Left ventricle myocardium inferior (tissue), 1 donor: Measurements from ENCODE around the gene GAB2. TPM values are rescaled to one million over a fixed set of nuclear protein-coding genes. Genes with fewer than 3 reads are reported as not detected.
"Not testable (repeated sequence)": the region's sequence is repeated elsewhere in the genome, so short reads cannot be mapped to it uniquely, and the experiment has no call there.

Source experiments
- DNase-seq: peaks from one replicate; pipeline ENCODE4 v3.0.0-alpha.2; 2020
- H3K27ac ChIP-seq: fragments of 200-600 bp; replicated peaks from 2 replicates; pipeline ENCODE4 v1.8.0; 2021
- H3K27me3 ChIP-seq: fragments of 200-600 bp; 2 replicates; pipeline ENCODE4 v1.8.0; 2021; ENCODE audit warnings: low read depth
- H3K36me3 ChIP-seq: fragments of 200-600 bp; 2 replicates; pipeline ENCODE4 v1.8.0; 2021
- H3K4me1 ChIP-seq: fragments of 200-600 bp; 2 replicates; pipeline ENCODE4 v1.8.0; 2021
- H3K4me3 ChIP-seq: fragments of 200-600 bp; 2 replicates; pipeline ENCODE4 v1.8.0; 2021; ENCODE audit warnings: mild to moderate bottlenecking, moderate library complexity
- H3K9me3 ChIP-seq: fragments of 200-600 bp; replicated peaks from 2 replicates; pipeline ENCODE4 v1.8.0; 2021
- CTCF ChIP-seq: fragments of 200-600 bp; IDR thresholded peaks from 2 replicates; pipeline ENCODE4 v1.8.0; 2021; ENCODE audit warnings: antibody characterized with exemption, mild to moderate bottlenecking, borderline replicate concordance
- intact Hi-C: fragments of 100-400 bp; cut with micrococcal nuclease; formaldehyde crosslinking; loops from one replicate; pipeline ENCODE4 v1.11.0; 2022
- long read RNA-seq: library from polyadenylated mRNA; unstranded; transcript quantifications from one replicate; pipeline ENCODE4 v2.0.0, GENCODE V29; 2021
- total RNA-seq: library from RNA; stranded (reverse); fragmentation: NEBNext Ultra II Directional; extraction: Animal tissue kit (Norgen Biotek cat#: 25700); gene quantifications from one replicate; pipeline ENCODE4 v1.2.1, GENCODE V29; 2021
- donor health status: DM: no; HTN: yes; CAD: no; lungs with severe emphysema.

GAB2 gene
- total RNA-seq: 27.4 TPM
- long read RNA-seq, partial matches to known transcripts: 1 of 11 reads
- long read RNA-seq, other reads (novel, unspliced or antisense): 10 of 11 reads

GRCh38 chr11:78417175-78417887, at the start of gene GAB2:
Gene GAB2, minus strand, starts transcription at chr11:78417820. Its CDS starts 100 bp downstream, at chr11:78417720.
- Histone ChIP-seq H3K27me3 (no peaks in the 10 kb centered on the region), H3K4me3 (peak within 1 kb of the TSS; percentile 95), H3K36me3 (no peaks in the 10 kb centered on the region), H3K9me3 (no peaks in the 10 kb centered on the region), H3K27ac (peak within 1 kb of the TSS; percentile 98), H3K4me1 (peaks cover 55% of the 10 kb centered on the region)
- TF ChIP-seq CTCF: no peak
- intact Hi-C loops: loop anchor here (10.0 kb wide), 2 partner anchors 147 to 163 kb away; no protein-coding TSS in a partner anchor
- DNase-seq: no peak

- H3K4me3 ChIP-seq: no peak overlapping the region
- H3K27ac ChIP-seq: no peak overlapping the region
- peaks cover 3% of the 10 kb centered on the region for H3K9me3 ChIP-seq
- no peak for DNase-seq
- no peaks in the 10 kb centered on the region for H3K27me3 ChIP-seq
- H3K36me3 ChIP-seq: peaks cover 36% of the 10 kb centered on the region
- no peaks in the 10 kb centered on the region for H3K4me1 ChIP-seq
- no peak for TF ChIP-seq CTCF
- intact Hi-C loops: no loop called here
Observed at GRCh38 chr11:78467370-78467769, 49.8 kb upstream of the GAB2 start.

GRCh38 chr11:78465169-78465942, 47.7 kb upstream of the GAB2 start:
- DNase-seq: no peak
- no peak for TF ChIP-seq CTCF
- H3K27ac ChIP-seq: no peak overlapping the region

GRCh38 chr11:78464787-78465168, 47.2 kb upstream of the GAB2 start:
- DNase-seq, intact Hi-C loops, H3K4me1 ChIP-seq, H3K9me3 ChIP-seq, H3K27me3 ChIP-seq, H3K27ac ChIP-seq, H3K4me3 ChIP-seq: not testable (repeated sequence)
- peaks cover 52% of the 10 kb centered on the region for H3K36me3 ChIP-seq

More at GRCh38 chr11:78465169-78465942, 47.7 kb upstream of the GAB2 start:
- Histone ChIP-seq H3K9me3 (no peaks in the 10 kb centered on the region), H3K4me1 (no peaks in the 10 kb centered on the region), H3K27me3 (no peaks in the 10 kb centered on the region), H3K4me3 (no peak overlapping the region), H3K36me3 (peaks cover 47% of the 10 kb centered on the region)
- intact Hi-C loops: no loop called here

GRCh38 chr11:78460471-78460870, 42.9 kb upstream of the GAB2 start:
- TF ChIP-seq CTCF: no peak
- intact Hi-C loops: no loop called here
- no peak for DNase-seq
- H3K9me3 ChIP-seq: no peaks in the 10 kb centered on the region
- no peaks in the 10 kb centered on the region for H3K4me1 ChIP-seq
- H3K4me3 ChIP-seq: no peak overlapping the region
- H3K27me3 ChIP-seq: no peaks in the 10 kb centered on the region
- H3K27ac ChIP-seq: no peak overlapping the region
- peaks cover 45% of the 10 kb centered on the region for H3K36me3 ChIP-seq

GRCh38 chr11:78459738-78460137, 42.1 kb upstream of the GAB2 start:
- Histone ChIP-seq H3K4me3 (no peak overlapping the region), H3K36me3 (peaks cover 40% of the 10 kb centered on the region), H3K9me3 (no peaks in the 10 kb centered on the region), H3K4me1 (no peaks in the 10 kb centered on the region), H3K27me3 (no peaks in the 10 kb centered on the region), H3K27ac (no peak overlapping the region)
- no peak for DNase-seq
- no peak for TF ChIP-seq CTCF
- intact Hi-C loops: no loop called here
